Measurements from ENCODE around the gene PCDHB15.

The PCDHB15 gene

GRCh38 chr5:141258464-141258863, 13.3 kb downstream of the PCDHB15 start:
- H3K27ac ChIP-seq (replicated peaks): no peak overlapping the region
- H3K27me3 ChIP-seq (ENCODE audit: insufficient read depth, poor library complexity, severe bottlenecking): no peaks in the 10 kb centered on the region
- DNase-seq (ENCODE audit: low read depth in 1 of 2, low spot score in 1 of 2): no peak
- TF ChIP-seq CTCF (IDR thresholded peaks at IDR 0.05; ENCODE audit: insufficient read depth, low read length) (no peak), SPI1 (IDR thresholded peaks at IDR 0.05; ENCODE audit: borderline replicate concordance, low read depth) (no peak), POLR2AphosphoS5 (IDR thresholded peaks at IDR 0.05; ENCODE audit: low read depth) (no peak)
- no peak overlapping the region for H3K4me3 ChIP-seq (replicated peaks; ENCODE audit: insufficient read depth, low read length)

- Histone ChIP-seq H3K27me3 (ENCODE audit: insufficient read depth, poor library complexity, severe bottlenecking) (no peaks in the 10 kb centered on the region), H3K27ac (replicated peaks) (no peak overlapping the region), H3K4me3 (replicated peaks; ENCODE audit: insufficient read depth, low read length) (no peak overlapping the region)
- DNase-seq (ENCODE audit: low read depth in 1 of 2, low spot score in 1 of 2): no peak
- TF ChIP-seq POLR2AphosphoS5 (IDR thresholded peaks at IDR 0.05; ENCODE audit: low read depth): no peak
- TF ChIP-seq CTCF (IDR thresholded peaks at IDR 0.05; ENCODE audit: insufficient read depth, low read length): no peak
- no peak for TF ChIP-seq SPI1 (IDR thresholded peaks at IDR 0.05; ENCODE audit: borderline replicate concordance, low read depth)
- TF ChIP-seq REST (IDR thresholded peaks at IDR 0.05; ENCODE audit: insufficient replicate concordance, low read depth): no peak
- TF ChIP-seq GABPA (IDR thresholded peaks at IDR 0.05; ENCODE audit: low read depth): no peak
Observed at GRCh38 chr5:141258948-141259347, 13.8 kb downstream of the PCDHB15 start.

GRCh38 chr5:141260458-141261237, 15.5 kb downstream of the PCDHB15 start:
- no peak for DNase-seq (ENCODE audit: low read depth in 1 of 2, low spot score in 1 of 2)
- Histone ChIP-seq H3K27ac (replicated peaks) (no peak overlapping the region), H3K27me3 (ENCODE audit: insufficient read depth, poor library complexity, severe bottlenecking) (no peaks in the 10 kb centered on the region), H3K4me3 (replicated peaks; ENCODE audit: insufficient read depth, low read length) (no peak overlapping the region)
- TF ChIP-seq POLR2AphosphoS5 (IDR thresholded peaks at IDR 0.05; ENCODE audit: low read depth): no peak
- TF ChIP-seq REST (IDR thresholded peaks at IDR 0.05; ENCODE audit: insufficient replicate concordance, low read depth): no peak
- no peak for TF ChIP-seq GABPA (IDR thresholded peaks at IDR 0.05; ENCODE audit: low read depth)
- TF ChIP-seq CTCF (IDR thresholded peaks at IDR 0.05; ENCODE audit: insufficient read depth, low read length): no peak
- TF ChIP-seq SPI1 (IDR thresholded peaks at IDR 0.05; ENCODE audit: borderline replicate concordance, low read depth): no peak

- no peak for DNase-seq (ENCODE audit: low read depth in 1 of 2, low spot score in 1 of 2)
- H3K27me3 ChIP-seq (ENCODE audit: insufficient read depth, poor library complexity, severe bottlenecking): no peaks in the 10 kb centered on the region
- H3K4me3 ChIP-seq (replicated peaks; ENCODE audit: insufficient read depth, low read length): no peak overlapping the region
- no peak overlapping the region for H3K27ac ChIP-seq (replicated peaks)
- no peak for TF ChIP-seq POLR2AphosphoS5 (IDR thresholded peaks at IDR 0.05; ENCODE audit: low read depth)
- TF ChIP-seq CTCF (IDR thresholded peaks at IDR 0.05; ENCODE audit: insufficient read depth, low read length): no peak
- no peak for TF ChIP-seq REST (IDR thresholded peaks at IDR 0.05; ENCODE audit: insufficient replicate concordance, low read depth)
- TF ChIP-seq SPI1 (IDR thresholded peaks at IDR 0.05; ENCODE audit: borderline replicate concordance, low read depth): no peak
- no peak for TF ChIP-seq GABPA (IDR thresholded peaks at IDR 0.05; ENCODE audit: low read depth)
Observed at GRCh38 chr5:141261238-141261546, 16.0 kb downstream of the PCDHB15 start.
